GM12872 (cell line): ENCODE results near the gene ASTN2.

Experiments used
- TF ChIP-seq, protein P1 (sequence below): IDR thresholded peaks from 3 replicates; pipeline ENCODE4 v1.5.1; 2011; ENCODE audit warnings: low read depth, mild to moderate bottlenecking, low read length, moderate library complexity; ENCODE audit not compliant: insufficient read depth

ASTN2 gene

DNA sequence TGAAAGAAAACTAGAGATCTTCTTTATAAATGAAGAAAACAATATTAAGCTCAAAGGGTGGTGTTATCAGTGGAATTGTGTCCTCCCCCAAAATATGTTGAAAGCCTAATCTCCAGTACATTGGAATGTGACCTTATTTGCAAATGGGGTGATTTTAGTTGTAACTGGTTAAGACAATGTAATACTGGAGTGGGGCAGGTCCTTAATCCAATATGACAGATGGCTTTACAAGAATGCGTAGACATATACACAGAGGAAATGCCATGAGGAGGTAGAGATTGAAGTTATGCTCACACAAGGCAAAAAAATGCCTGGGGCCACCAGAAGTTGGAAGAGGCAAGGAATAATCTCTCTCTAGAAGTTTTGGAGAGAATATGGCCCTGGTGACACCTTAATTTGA is 741.5 kb downstream of the ASTN2 start:
- TF ChIP-seq, protein P1, sequence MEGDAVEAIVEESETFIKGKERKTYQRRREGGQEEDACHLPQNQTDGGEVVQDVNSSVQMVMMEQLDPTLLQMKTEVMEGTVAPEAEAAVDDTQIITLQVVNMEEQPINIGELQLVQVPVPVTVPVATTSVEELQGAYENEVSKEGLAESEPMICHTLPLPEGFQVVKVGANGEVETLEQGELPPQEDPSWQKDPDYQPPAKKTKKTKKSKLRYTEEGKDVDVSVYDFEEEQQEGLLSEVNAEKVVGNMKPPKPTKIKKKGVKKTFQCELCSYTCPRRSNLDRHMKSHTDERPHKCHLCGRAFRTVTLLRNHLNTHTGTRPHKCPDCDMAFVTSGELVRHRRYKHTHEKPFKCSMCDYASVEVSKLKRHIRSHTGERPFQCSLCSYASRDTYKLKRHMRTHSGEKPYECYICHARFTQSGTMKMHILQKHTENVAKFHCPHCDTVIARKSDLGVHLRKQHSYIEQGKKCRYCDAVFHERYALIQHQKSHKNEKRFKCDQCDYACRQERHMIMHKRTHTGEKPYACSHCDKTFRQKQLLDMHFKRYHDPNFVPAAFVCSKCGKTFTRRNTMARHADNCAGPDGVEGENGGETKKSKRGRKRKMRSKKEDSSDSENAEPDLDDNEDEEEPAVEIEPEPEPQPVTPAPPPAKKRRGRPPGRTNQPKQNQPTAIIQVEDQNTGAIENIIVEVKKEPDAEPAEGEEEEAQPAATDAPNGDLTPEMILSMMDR: no peak

DNA sequence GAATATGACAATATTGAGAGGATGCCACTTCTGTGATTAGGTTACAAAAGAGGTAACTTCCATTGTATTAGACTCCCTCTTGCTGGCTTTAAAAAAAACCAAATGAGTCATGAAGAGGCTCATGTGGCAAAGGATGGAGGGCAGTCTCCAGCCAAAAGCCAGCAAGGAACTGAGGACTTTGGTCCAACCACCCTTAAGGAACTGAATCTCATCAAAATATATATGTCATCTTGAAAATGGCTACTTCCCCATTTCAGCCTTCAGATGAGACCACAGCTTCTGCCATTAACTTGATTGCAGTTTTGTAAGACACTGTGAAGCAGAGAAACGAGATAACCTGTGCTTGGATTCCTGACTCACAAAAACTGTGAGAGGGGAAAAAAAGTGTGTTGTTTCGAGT is 743.3 kb downstream of the ASTN2 start:
- TF ChIP-seq, protein P1: no peak

DNA sequence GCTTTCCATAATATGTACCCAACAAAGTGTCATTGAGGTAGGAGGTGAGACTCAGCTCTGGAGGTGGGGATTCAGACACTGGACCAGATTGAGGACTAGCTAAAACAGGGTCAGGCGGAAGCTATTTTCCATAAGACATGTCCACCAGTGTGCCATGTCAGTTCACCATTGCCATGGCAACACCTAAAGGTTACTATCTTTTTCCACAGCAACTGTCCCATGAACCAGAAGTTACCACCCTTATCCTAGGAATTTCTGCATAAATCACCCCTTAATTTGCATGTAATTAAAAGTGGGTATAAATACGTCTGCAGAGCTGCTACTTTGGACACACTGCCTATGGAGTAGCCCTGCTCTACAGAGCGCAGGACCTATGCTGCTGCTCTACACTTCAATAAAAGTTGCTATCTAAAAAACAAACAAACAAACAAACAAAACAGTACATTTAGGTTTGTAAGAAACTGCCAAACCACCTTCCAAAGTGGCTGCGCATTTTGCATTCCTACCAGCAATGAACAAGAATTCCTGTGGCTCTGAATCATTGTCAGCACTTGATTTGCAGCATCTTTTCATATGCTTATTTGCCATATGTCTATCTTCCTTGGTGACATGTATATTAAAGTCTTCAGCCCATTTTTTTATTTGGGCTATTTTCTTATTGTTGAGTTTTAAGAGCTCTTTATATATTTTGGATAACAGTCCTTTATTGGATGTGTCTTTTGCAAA is 745.7 kb downstream of the ASTN2 start:
- TF ChIP-seq, protein P1: no peak

DNA sequence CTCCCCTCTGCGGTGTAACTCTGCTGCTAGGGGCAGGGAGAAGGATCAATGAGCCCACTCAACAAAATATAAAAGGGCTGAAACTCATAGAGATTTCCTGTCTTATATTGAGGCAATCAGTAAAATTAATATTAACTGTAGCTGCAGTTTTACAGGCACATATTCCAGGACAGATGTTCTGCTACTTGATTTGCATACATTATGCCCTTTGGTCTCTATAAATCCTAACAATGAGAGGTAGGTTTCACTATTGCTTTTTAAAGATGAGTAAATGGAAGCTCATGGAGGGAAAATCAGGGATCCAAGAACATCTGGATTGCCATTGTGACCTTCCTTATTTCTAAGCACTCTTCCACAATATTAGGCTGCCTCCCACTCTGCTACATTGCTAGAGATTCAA is 751.3 kb downstream of the ASTN2 start:
- TF ChIP-seq, protein P1: no peak

DNA sequence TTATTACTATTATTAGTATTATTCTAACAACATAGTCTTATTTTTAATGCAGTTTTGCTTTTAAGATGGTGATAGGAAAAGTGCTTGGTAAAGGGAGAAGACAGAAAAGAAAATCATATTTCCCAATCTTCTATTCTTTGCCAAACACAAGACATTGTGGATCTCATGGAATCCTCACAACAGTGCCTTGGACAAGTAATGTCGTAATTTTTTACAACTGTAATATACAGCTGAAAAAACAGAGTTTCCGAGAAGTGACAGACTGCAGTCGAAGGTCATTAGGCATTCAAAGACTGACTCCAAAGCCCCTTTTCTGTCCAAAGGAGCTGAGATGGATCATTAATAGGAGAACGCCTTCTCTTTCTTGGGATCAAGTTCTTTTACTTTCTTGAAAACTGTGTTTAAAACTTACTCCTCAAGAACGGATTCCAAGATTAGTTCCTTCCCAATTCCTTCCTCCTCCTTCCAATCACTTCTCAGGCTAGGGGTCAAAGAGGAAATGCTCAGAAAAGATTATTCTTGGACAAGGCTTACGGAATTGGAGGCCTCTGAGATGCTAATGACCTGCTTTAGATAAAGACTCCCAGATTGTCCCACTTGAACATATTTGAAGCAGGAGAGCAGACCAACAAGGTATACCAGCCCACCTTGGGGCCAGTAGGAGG is 752.1 kb downstream of the ASTN2 start:
- TF ChIP-seq, protein P1: no peak

DNA sequence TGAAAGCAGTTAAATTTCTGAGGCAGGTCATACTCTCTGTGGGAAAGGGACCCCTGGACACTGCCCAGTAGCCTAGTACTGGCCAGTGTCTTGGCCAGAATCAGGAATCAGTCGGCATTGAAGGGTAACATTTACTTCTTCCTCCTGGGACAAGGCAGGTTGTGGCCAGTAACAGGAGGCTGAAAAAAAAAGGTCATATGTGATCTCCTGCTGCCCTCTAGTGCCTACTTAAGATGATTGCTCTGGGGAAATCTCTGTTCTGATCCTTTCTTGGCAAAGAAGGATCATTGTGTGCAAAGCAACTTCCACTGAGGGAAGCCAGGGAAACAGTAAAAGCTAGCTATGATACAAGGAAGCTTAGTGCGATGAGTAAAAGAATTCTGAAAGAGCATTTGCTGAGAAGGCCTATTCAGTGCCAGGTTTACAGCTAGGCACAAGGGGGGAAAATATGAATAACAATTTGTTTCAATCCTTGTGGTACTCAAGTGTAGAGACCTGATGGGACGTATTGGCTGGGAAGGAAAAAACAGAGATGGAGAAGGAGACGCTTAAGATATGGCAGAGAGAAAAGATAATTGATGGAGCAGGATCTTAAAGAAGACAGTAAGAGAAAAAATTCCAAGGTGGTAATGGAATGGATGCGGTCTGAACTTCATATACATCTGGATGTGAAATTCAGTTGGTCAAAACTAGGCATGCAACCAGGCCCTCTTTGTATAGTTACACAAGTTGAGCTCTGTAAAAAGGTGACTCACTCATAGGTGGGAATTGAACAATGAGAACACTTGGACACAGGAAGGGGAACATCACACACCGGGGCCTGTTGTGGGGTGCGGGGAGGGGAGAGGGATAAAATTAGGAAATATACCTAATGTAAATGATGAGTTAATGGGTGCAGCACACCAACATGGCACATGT is 753.6 kb downstream of the ASTN2 start:
- TF ChIP-seq, protein P1: peak; percentile 76

DNA sequence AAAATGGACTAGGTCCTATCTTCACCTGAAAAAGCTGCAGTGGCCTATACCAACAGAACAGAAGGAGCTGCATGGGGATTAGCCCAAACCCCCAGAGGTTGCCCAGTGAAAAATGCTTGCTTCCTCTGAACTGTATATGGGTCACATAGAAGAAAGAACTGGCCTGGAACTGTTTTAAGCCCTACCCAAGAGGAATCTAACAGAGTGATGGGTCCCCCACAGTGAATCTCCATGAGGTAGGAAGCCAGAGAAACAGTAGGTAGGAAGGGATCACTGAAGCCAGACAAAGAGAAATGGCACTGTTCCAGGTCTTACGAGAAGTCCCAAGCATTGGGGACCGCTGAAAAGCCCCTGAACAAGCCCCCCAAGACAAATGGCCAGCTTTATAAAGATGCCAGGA is 756.6 kb downstream of the ASTN2 start:
- TF ChIP-seq, protein P1: no peak
